Neural crest cell (in vitro differentiated cells): ENCODE data around the gene MPND. TPM values are rescaled to one million over a fixed set of nuclear protein-coding genes. Genes with fewer than 3 reads are reported as not detected.

ENCODE experiments used
- DNase-seq: peaks from one replicate; pipeline ENCODE4 v3.0.0; 2021; ENCODE audit warnings: low read depth, mixed read lengths, low spot score
- H3K27ac Mint-ChIP-seq: one replicate; pipeline ENCODE4 v1.8.0; 2021; ENCODE audit warnings: mild to moderate bottlenecking, mixed read lengths; ENCODE audit not compliant: unreplicated experiment
- H3K27me3 Mint-ChIP-seq: 2 replicates; pipeline ENCODE4 v1.8.0; 2021; ENCODE audit warnings: low read depth, mild to moderate bottlenecking, mixed read lengths
- H3K36me3 Mint-ChIP-seq: 2 replicates; pipeline ENCODE4 v1.8.0; 2021; ENCODE audit warnings: low read depth, mild to moderate bottlenecking, mixed read lengths
- H3K4me1 Mint-ChIP-seq: 2 replicates; pipeline ENCODE4 v1.8.0; 2021; ENCODE audit warnings: mixed read lengths
- H3K4me3 Mint-ChIP-seq: one replicate; pipeline ENCODE4 v1.8.0; 2021; ENCODE audit warnings: mild to moderate bottlenecking, mixed read lengths
- H3K9me3 Mint-ChIP-seq: 2 replicates; pipeline ENCODE4 v1.8.0; 2021; ENCODE audit warnings: mixed read lengths
- CTCF ChIP-seq: fragments of 200-600 bp; sonication (generic); conservative IDR thresholded peaks from 2 replicates; pipeline ENCODE4 v1.5.0; 2021; ENCODE audit warnings: antibody characterized with exemption, mild to moderate bottlenecking
- total RNA-seq: library from RNA; stranded (reverse); gene quantifications from 2 replicates; pipeline ENCODE4 v1.2.1, GENCODE V29; 2021

MPND gene
- total RNA-seq, 1 donor from 2014 or later, result 45.6 TPM

DNA sequence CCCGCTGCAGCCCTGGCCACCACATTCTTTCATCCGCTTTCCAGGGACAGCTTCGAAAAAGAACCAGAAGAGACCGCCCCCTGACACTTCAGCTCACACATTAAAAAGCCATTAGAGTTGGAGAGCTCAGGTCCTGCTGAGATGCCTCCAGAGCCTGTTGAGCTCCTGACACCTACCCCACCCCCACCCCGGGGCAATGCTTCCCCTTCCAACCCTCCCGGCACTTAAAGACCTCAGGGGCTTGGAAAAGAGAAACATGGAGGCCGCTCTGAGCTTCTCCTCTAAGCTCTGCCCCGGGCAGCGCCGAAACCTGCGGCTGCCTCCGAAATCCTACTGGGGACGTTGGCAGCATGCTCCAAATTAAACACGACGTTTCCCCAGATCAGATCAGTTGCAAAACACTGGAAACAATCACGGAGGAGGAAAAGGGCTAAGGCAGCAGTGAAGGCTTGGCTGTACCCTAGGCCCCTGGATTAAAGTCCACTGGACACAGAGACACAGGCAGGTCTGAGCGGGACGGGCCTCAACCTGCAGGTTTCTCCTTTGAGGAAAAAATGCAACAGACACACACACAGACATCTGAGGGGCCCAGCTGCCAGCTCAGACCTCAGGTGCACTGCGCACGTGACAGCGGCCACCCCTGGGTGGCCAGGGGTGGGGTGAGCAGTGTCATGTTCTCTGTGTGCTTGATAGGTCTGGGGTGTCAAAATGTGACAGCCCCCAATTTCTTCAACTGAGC lies 47.4 kb downstream of the MPND start:
- Mint-ChIP-seq H3K4me1 (peaks cover 72% of the 10 kb centered on the region), H3K9me3 (no peaks in the 10 kb centered on the region), H3K27ac (peak overlapping the region; percentile 53), H3K4me3 (peak overlapping the region; percentile 29), H3K36me3 (no peaks in the 10 kb centered on the region), H3K27me3 (no peaks in the 10 kb centered on the region)
- TF ChIP-seq CTCF, result no peak
- DNase-seq, result no peak

- Mint-ChIP-seq H3K36me3 (no peaks in the 10 kb centered on the region), H3K4me3 (peak overlapping the region; percentile 29), H3K27ac (no peak overlapping the region), H3K27me3 (no peaks in the 10 kb centered on the region), H3K4me1 (peaks cover 67% of the 10 kb centered on the region), H3K9me3 (no peaks in the 10 kb centered on the region)
- DNase-seq, result no peak
- no peak for TF ChIP-seq CTCF
These were observed 47.9 kb downstream of the MPND start for GRCh38 chr19:4391306-4391693.

DNA sequence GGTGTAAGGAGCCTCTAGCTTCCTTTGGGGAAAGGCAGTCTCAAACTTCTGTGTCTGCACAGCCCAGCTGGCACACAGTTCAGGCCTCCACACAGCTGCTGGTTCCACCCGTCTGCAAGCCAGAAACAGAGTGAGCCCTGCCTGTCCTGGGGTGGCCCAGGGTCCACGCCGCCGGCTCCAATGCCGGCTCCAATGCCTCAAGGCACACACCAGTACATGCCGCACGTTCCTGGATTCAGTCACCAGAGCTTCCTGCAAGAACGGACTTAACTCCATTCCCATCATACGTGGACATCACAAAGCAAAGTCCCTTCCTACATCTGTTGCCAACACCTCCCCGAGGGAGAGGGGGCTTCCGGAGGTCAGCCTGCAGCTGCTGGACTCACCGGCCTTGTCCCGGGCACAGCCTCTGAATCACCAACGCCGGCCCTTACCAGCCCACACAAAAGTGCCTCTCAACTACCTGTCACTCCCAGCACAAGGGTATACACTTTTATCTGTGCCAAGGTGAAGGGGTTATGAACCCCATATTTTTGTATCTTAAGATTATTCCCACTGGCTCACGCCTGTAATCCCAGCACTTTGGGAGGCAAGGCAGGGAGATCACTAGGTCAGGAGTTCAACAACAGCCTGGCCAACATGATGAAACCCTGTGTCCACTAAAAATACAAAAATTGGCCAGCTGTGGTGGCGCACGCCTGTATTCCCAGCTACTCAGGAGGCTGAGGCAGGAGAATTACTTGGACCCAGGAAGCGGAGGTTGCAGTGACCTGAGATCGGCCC lies 48.5 kb downstream of the MPND start:
- H3K27ac Mint-ChIP-seq, result peak overlapping the region; percentile 94
- H3K36me3 Mint-ChIP-seq, result peaks cover 2% of the 10 kb centered on the region
- TF ChIP-seq CTCF, result no peak
- no peaks in the 10 kb centered on the region for H3K27me3 Mint-ChIP-seq
- H3K9me3 Mint-ChIP-seq, result no peaks in the 10 kb centered on the region
- DNase-seq, result no peak
- H3K4me3 Mint-ChIP-seq, result no peak overlapping the region
- peaks cover 71% of the 10 kb centered on the region for H3K4me1 Mint-ChIP-seq

- Mint-ChIP-seq H3K4me3 (peak overlapping the region; percentile 81), H3K9me3 (no peaks in the 10 kb centered on the region), H3K36me3 (peaks cover 2% of the 10 kb centered on the region), H3K27me3 (no peaks in the 10 kb centered on the region), H3K4me1 (peaks cover 67% of the 10 kb centered on the region), H3K27ac (peak overlapping the region; percentile 88)
- DNase-seq, result no peak
- TF ChIP-seq CTCF, result no peak
These were observed 50.7 kb downstream of the MPND start for GRCh38 chr19:4393947-4394590.

DNA sequence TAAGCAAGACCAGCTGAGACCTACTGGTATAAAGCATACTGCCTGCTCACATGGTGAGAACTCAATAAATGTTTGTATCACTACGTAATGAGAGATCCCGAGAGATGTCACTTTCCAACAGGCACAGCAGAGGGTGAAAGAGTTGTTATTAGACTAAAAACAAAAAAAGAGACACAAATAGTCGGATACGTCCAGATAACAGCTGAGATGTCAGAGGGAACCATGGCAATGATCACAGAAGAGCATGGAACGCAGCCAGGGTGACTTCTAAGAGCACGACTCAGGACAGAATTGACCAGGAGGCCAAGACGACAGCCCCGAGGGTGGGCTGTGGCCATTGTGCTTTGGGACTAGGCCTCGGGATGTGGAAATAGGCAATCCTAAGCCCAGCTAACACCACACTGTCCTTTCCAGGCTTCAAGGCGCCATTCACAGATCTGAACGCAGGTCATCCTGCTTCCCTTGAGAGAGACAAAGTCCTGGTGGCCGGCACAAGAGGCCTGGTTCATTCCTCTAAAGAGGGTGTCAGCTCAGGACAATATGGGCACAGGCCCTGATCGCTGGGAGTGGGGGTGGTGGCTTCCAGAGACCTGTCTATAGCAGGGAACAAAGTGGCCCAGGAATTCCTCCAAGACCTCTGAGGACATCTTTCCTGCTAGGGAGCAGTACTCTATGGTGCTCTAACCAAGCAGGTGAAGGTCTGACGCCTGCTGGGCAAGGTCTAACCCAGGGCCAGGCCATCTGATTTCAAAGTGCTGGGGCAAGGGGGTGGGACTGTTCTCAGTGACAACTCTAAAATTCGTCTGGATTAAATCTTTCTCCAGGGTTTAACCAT lies 53.8 kb downstream of the MPND start:
- DNase-seq, result no peak
- Mint-ChIP-seq H3K36me3 (peaks cover 2% of the 10 kb centered on the region), H3K9me3 (no peaks in the 10 kb centered on the region), H3K4me1 (peaks cover 58% of the 10 kb centered on the region), H3K27ac (no peak overlapping the region), H3K4me3 (peak overlapping the region; percentile 70), H3K27me3 (no peaks in the 10 kb centered on the region)
- no peak for TF ChIP-seq CTCF
